ENCODE measurements around the gene GSTK1.
A peak's percentile ranks its signal among the peaks of the same experiment; 100 is the strongest.
"Not testable (repeated sequence)": the region's sequence is repeated elsewhere in the genome, so short reads cannot be mapped to it uniquely, and the experiment has no call there.

Gene GSTK1

DNA sequence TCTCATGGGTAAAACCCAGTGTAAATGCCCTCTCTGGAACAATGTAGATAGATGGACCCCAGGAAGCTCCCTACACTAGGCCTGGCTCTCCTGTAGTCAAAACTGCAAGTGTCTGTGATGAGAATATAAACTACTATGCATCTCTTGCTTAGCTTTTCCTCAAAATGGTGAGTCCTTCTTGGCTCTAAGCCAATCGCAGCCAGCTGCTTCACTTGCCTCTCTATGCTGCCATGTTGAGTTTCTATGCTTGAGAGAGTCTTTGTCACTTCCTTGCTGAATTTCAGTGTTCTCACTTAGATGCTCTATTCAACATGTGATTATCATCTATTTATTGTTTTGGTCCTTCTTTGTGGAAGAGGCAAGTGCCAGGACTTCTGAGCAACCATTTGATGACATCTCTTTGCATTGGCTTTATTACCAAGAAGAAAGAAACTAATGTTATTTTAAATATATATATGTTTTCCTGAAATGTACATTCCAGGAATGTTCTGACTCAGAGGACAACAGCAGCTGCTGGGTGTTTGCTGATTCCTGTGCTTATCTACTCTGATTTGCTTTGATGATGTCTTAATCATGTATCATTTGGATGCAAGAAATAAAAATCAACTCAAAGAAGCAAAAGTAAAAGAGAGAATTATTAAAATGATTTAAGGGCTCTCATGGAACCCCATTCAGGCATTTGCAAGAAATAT lies 24.8 kb upstream of the GSTK1 start:
- DNase-seq (ENCODE audit: low read depth) = no peak

DNA sequence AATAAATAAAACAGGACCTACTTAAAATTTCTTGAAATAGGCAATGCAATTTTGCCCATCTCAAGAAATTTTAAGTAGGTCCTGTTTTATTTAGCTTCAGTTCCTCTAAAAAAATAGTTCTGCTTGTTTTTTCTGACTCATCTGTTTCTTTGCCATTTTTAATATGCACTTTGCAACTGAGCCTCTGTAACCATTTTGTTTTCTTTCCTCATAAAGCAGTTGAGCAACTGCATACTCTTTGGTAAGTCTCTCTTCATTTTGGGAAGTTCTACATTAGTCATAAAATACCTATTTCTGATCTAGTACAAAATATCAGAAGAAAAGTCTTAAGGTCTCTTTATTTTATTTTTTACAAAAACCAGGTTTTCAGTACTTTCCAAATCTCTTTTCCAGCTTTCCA lies 23.4 kb upstream of the GSTK1 start:
- DNase-seq (ENCODE audit: low read depth) = no peak

DNA sequence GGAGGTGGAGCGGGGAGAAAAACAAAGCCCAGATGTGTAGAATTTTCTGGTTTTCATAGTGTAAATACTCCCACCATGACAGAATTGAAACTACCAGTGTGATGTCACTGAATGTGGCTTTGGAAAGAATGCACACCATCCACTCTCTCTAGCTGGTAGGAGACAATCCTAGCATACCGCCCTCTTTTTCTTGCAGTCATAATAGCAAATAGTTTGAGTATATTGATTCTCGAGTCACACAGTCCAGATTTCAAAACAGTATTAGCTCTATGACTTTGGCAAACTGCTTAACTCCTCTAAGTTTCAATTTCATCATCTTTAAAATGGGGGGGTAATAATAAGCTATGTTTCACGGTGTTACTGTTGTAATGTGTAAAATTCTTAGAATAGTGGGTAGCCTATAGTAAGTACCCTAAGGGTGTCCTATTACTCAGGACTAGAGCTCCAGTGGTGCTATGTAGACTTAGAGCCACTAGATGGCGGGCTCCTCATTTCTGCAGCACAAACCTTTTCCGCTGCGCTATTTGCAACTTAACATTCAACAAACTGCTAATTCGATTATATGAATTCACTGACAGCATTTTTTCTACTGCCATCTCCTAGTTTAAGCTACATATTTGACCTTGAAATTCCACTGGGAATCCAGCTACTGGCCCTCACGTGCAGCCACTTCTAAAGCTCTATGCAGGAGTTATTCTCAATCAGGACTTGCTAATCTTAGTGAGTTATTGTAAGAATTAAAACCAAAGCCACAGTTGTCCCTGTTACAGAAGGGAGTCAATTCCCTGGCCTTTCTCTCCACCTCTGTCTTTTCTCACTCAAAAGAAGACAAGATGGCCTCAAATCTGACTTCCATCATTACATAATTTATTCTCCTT lies 22.7 kb upstream of the GSTK1 start:
- DNase-seq (ENCODE audit: low read depth) = peak; percentile 51

DNA sequence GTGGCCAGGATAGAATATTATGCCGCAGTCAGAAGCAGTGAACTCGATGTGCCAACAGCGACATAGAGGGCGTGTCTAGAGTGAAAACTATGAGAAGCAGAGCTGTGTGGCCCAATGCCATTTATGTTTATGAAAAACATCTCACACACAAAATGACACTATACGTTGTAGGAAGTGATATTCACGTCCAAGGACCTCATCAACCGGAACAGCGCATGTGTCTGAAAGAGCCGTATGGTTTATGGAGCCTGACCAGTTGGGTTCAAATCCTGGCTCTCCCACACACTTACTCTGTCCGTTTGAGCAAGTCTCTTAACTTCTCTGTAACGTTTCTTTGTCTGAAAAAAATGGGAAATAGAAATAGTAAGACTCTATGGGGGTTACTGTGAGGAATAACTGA lies 20.9 kb upstream of the GSTK1 start:
- no peak for DNase-seq (ENCODE audit: low read depth)

DNA sequence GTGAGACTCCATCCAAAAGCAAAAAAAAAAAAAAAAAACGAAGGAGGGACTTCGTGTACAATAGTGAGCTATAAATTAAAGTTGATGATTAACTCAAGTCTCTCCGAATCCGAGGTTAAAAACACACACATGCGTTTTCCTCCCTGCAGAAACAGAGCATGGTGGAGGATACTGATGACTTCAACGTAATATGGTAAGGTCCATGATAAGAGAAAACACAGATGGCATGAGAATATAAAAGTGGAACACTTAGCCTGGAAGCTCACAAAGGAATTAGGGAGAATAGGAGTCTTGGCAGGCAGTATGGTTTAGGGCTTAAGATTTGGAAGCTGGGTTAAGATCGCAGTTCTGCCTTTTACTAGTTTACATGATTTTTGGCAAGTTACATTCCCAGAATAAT lies 20.1 kb upstream of the GSTK1 start:
- no peak for DNase-seq (ENCODE audit: low read depth)

DNA sequence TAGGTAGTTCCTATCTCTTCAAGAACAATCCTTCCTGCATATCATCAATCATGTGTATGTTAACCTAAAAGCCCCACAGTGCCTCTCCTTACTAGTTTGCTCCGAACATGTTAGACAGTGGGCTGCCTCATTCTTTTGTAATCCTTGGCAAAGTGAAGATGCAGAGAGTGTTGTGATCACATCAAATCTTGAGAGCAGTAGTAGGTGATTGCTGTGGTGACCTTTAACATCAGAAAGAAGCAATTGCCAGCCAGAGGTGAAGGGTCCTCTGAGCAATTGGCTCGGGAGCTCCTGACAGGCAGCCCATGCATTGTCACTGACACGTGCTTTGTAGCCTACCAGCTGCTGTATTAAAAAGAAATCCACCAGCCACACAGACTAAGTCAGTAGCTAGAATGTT lies 19.6 kb upstream of the GSTK1 start:
- DNase-seq (ENCODE audit: low read depth) = no peak

DNA sequence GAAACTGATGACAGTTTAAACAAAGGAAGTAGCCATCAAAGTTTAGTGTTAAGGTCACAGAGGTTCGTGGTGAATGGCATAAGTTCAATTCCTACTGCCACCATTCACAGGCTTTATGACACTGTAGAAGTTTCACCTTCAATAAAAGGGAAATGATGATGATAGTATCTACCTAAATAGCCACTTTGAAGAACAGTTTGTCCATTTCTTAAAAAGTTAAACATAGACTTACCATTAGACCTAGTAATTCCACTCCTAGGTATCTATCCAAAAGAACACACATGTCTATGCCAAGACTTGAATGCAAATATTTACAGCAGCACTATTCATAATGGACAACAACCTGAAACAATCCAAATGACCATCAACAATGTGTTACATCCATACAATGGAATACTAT lies 18.9 kb upstream of the GSTK1 start:
- no peak for DNase-seq (ENCODE audit: low read depth)

DNA sequence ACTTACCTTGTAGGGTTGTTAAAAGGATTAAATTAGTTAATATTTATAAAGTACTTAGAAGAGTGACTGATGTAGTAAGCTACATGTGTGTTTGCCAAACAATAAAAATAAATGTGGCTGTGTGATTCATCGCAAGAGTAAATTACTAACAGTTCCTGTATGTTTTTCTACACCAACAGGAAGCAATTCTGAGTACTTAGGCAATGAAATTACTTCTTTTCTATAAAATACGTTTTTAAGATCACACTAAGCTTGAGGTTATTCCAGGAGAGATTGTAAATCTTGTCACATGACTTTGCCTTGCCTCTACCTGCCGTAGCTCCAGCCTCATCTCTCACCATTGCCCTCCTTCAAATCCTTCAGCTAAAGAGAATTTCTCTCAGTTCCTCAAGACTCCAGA lies 18.1 kb upstream of the GSTK1 start:
- no peak for DNase-seq (ENCODE audit: low read depth)

DNA sequence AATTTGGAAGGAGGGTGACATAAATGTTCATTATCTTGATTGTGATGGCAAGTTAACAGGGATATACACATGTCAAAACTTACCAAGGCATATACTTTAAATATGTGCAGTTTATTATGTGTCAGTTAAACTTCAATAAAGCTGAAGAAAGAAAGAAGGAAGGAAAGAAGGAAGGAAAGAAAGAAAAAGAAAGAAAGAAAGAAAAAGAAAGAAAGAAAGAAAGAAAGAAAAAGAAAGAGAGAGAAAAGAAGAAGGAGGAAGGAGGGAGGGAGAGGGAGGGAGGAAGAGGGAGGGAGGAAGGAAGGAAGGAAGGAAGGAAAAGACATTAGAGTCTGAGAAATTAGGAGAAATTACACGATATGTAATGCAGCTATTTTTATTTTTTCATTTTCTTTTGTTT lies 15.9 kb upstream of the GSTK1 start:
- DNase-seq (ENCODE audit: low read depth) = no peak

DNA sequence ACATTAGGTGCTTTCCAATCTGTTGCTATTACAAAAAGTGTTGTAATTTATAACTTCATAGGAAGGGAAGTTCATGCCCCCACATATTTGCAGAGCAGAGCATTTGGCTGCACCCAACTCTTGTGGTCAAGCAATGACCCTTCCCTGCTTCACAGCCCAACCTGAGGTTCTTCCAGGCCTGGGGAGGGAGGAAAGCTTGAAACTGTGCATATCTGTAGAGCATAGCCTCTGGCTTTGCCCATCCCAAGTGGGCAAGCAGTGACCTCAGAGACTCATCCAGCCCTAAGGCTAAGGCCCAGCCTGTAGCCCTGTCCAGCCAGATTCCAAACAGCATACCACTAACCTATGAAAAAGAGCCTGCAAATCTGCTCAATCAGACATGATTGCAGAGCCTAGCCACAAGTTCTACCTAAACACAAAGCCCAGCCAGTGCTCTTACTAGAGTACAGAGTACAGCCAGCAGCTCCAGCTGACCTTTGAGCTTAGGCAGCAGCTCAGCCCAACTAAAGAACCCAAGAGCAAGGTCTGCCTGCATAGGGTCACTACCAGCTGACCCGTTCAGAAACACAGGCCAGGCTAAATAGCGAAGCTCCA lies 14.4 kb upstream of the GSTK1 start:
- no peak for DNase-seq (ENCODE audit: low read depth)

DNA sequence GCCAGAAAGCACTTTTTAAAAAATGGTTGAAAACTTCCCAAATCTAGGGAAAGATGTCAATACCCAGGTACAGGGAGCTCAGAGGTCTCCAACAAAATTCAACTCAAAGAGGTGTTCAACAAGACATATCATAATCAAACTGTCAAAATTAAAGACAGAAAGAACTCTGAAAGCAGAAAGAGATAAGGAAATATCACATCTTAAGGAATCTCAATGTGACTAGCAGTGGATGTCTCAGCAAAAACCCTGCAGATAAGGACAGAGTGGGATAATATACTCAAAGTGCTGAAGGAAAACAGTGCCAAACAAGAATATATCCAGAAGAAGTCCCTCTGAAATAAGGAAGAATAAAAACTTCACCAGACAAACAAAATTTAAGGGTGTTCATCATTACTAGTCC lies 13.0 kb upstream of the GSTK1 start:
- DNase-seq (ENCODE audit: low read depth) = no peak

DNA sequence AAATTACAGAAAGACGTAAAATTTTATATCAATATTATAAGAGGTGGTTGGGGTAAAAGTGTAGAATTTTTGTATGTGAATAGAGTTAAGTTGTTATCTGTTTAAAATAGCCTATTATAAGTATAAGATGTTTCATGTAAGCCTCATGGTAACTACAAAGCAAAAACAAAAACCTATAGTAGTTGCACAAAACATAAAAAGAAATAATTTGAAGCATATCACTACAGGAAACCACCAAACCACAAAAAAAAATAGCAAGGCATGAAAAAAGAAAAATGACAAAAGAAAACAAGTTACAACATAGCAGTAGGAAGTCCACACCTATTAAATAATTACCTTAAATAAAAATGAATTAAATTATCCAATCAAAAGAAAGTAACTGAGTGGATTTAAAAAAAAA lies 12.4 kb upstream of the GSTK1 start:
- no peak for DNase-seq (ENCODE audit: low read depth)

DNA sequence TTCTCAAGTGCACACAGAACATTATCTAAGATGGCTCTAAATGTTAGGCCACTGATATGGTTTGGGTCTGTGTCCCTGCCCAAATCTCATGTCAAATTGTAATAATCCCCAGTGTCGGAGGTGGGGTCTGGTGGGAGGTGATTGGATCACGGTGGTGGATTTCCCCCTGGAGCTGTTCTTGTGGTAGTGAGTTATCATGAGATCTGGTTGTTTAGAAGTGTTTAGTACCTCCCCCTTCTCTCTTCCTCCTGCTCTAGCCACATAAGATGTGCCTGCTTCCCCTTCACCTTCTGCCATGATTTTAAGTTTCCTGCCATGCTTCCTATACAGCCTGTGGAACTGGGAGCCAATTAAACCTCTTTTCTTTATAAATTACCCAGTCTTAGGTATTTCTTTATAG lies 11.2 kb upstream of the GSTK1 start:
- DNase-seq (ENCODE audit: low read depth) = no peak

DNA sequence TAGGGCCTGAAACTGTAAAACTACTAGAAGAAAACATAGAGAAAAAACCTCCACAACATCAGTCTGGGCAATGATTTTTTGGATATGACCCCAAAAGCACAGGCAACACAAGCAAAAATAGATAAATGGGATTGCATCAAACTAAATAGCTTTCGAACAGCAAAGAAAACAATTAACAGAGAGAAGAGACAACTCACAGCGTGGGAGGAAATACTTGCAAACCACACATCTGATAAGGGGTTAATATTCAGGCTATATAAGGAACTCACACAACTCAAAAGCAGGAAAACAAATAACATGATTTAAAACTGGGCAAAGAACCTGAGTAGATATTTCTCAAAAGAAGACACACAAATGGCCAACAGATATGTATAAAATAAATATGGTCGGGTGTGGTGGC lies 7.7 kb upstream of the GSTK1 start:
- DNase-seq (ENCODE audit: low read depth) = no peak

DNA sequence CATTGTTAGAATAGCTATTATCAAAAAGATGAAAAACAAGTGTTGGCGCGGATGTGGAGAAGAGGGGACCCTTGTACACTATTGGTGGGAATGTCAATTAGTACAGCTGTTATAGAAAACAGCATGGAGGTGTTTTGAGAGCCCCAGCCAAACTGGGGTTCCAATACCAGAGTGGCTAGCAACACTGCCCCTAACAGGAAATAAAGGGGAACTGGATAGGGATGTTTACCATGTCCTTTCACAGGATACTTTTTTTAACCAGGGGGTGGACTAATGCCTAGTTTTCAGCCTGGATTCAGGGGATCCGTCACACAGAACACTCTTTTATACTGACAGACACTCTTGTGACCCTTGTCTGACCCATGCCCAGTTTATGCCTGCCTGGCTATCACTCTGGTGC lies 6.9 kb upstream of the GSTK1 start:
- no peak for DNase-seq (ENCODE audit: low read depth)

DNA sequence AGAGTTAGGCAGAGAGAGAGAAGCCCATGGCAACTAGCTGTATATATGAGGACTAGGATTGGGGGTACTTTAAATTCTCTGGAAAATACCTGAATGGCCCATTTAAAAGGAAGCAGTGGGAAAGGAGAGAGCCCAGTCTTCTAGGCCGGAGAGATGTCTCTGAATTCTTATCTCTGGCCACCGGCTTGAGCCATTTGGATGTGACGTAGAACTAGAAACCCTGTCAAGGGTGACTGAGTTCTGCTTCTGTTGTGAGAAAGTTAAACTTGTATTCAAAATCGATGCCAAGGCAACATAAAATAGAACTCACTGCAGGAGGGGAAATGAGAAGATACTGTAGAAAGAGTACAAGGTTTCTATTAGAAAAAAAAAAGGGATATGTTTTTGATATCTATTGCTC lies 6.3 kb upstream of the GSTK1 start:
- no peak for DNase-seq (ENCODE audit: low read depth)

DNA sequence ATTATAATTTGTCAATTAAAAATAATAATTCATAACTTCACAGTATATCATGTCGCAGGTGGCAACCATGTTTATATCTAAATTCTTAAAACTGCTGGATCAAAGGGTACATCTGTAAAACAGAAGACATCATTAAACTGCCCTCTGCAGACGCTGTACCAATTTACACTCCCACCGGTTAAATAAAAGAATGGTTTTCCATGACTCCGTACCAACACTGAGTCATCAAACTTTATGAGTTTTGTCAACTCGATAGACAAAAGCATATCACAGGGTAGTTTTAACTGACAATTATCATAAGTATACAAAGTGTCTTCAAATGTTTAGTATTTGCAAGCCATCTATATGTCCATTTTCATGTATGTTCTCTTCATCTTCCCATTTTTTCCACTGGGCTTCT lies 5.7 kb upstream of the GSTK1 start:
- no peak for DNase-seq (ENCODE audit: low read depth)

DNA sequence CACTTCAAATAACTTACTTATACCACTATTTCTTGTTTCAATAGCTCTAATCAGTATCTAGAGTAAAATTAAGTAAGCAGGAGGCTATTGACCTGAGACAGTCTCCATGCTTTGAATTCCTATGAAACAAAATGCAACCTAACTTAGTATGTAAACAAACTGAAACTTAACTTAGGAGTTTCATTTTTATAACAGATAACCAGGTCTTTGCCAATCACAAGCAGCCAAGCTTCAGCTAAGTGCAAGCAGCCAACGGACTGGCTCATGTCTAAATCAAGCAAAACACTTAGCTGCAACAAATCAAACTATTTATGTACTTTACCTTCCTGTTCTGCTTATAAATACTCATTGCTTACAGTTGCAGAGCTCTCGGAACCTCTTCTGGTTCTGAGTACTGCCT lies 4.4 kb upstream of the GSTK1 start:
- no peak for DNase-seq (ENCODE audit: low read depth)

DNA sequence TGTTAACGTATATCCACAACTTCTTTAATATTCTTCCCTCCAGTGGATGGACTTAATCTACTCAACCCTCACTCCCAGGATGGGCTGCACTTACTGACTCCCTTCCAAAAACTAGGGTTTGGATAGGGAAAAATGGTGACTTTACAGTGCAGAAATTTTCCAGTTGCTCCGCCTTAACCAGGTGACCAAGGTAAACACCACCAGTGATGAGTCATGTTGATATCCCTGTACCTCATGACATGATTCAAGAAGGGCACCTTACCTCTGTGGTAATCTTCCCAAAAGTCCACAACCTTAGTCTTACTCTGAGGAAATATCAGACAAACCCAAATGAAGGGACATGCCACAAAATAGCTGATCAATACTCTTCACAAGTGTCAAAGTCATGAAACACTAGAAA lies 3.5 kb upstream of the GSTK1 start:
- no peak for DNase-seq (ENCODE audit: low read depth)

DNA sequence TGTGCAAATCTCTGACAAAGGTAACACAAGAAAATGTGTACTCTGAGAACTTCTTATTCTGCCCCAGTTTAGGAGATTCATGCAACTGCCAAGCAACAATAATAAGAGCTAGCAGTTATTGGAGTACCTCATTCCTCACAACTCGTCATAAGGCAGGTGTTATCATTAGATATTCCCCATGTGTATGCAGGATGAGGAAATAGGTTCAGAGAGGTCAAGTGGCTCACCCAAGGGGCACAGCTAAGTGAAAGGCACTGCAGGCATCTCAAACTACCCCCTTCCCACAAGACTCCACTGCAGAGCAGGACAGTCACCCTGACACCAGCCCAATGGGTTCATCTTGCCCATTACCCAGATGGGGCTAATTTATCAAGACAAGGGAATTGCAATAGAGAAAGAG lies 1.3 kb upstream of the GSTK1 start:
- DNase-seq (ENCODE audit: low read depth) = no peak

DNA sequence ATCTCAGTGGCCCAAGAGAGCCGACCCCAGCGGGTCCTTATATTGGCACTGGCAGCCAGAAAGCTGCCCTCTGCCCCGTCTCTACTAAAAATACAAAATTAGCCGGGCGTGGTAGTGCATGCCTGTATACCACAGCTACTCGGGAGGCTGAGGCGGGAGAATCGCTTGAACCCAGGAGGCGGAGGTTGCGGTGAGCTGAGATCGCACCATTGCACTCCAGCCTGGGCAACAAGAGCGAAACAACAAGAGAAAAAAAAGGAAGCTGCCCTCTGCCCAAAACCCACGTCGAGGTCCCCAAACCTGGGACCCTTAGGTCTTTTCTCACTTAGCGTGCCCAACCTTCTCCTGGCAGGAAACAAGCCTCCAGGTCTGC lies 941 bp downstream of the GSTK1 start:
- DNase-seq (ENCODE audit: low read depth) = not testable (repeated sequence)

DNA sequence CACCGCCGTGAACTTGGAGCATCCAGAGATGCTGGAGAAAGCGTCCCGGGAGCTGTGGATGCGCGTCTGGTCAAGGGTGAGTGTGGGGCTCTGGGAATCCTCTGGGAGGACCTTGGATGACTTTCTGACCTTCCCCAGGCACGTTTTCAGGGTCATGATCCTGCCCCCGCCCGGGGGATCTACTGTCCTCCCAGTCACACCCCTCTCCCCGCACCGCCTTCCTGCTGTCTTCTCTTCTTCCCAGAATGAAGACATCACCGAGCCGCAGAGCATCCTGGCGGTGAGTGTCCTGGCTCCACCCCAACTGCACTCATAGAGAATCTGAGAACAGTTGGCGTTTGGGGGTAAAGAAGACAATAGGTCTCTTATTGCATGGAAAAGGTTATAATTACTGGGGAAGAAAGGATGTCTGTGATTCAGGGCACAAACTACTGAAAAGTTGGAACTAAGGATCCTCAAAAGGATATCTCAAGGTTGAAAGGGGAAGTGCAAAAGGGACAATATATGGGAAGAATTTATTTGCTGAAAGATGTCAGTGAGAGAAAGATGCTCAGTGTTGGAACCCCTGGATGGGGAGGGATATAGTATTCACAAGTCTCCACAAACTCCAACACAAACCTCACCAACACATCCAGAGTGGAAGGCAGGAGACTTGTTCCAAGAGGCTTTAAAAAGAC lies 1.9 kb downstream of the GSTK1 start:
- DNase-seq (ENCODE audit: low read depth) = no peak

DNA sequence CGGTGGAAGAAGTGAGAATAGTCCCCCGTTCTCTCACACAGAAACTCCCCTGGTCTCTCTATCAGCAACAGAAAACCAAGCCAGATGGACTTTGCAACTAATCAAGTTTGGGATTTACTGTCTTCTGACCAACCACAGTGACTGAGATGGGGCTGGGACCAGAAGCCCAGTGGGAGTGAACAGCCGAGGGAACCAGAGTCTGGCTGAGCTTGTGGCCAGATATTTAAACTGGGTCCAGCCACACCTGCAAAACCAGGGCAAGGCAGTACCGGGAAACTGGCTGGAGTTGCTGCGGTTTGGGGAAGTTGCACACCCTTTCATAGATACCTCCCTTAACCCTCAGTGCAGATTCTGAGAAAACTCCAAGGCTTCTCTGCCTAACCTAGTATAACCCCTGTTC lies 6.0 kb downstream of the GSTK1 start:
- DNase-seq (ENCODE audit: low read depth) = no peak
